Mammary epithelial cell (primary cell): Measurements from ENCODE around the gene TENM3.

ENCODE experiments used
- EZH2 ChIP-seq: IDR thresholded peaks from 2 replicates; pipeline ENCODE4 v1.6.1; 2012; ENCODE audit warnings: low read length, inconsistent platforms, borderline replicate concordance
- TF ChIP-seq, protein P1 (sequence below), 2 donors: IDR thresholded peaks in 1 of 2; conservative IDR thresholded peaks in 1 of 2; 2 replicates each; pipeline ENCODE4 v1.5.1; 2011 to 2012; ENCODE audit warnings: inconsistent platforms in 2 of 2, low read length in 2 of 2, mild to moderate bottlenecking in 2 of 2, control low read depth in 1 of 2, low read depth in 1 of 2; ENCODE audit not compliant: insufficient read depth in 1 of 2; ENCODE audit errors: extremely low read depth in 1 of 2

GRCh38 chr4:182620111-182620980, 377.1 kb downstream of the TENM3 start:
- TF ChIP-seq, protein P1, sequence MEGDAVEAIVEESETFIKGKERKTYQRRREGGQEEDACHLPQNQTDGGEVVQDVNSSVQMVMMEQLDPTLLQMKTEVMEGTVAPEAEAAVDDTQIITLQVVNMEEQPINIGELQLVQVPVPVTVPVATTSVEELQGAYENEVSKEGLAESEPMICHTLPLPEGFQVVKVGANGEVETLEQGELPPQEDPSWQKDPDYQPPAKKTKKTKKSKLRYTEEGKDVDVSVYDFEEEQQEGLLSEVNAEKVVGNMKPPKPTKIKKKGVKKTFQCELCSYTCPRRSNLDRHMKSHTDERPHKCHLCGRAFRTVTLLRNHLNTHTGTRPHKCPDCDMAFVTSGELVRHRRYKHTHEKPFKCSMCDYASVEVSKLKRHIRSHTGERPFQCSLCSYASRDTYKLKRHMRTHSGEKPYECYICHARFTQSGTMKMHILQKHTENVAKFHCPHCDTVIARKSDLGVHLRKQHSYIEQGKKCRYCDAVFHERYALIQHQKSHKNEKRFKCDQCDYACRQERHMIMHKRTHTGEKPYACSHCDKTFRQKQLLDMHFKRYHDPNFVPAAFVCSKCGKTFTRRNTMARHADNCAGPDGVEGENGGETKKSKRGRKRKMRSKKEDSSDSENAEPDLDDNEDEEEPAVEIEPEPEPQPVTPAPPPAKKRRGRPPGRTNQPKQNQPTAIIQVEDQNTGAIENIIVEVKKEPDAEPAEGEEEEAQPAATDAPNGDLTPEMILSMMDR (conservative IDR thresholded peaks at IDR 0.05 in 1 of 2, IDR thresholded peaks at IDR 0.05 in 1 of 2; ENCODE audit: extremely low read depth in 1 of 2, insufficient read depth in 1 of 2, low read depth in 1 of 2, low read length in 2 of 2) = no peak
- TF ChIP-seq EZH2 = no peak
